Sigmoid colon (tissue), 7 donors: ENCODE measurements around the gene LST1. TPM values are rescaled to one million over a fixed set of nuclear protein-coding genes. Genes with fewer than 3 reads are reported as not detected.
A peak's percentile ranks its signal among the peaks of the same experiment; 100 is the strongest.

Experiments
- DNase-seq: peaks from one replicate; pipeline ENCODE4 v3.0.0-alpha.2; 2019
- H3K27ac ChIP-seq, 4 donors: fragments of 200-600 bp; sonication (generic); one replicate each; pipeline ENCODE4 v1.5.1; 2016 to 2019; ENCODE audit warnings: mild to moderate bottlenecking in 1 of 4
- H3K27me3 ChIP-seq, 3 donors: fragments of 200-600 bp; sonication (generic); one replicate each; pipeline ENCODE4 v1.5.1; 2019; ENCODE audit warnings: mild to moderate bottlenecking in 1 of 3
- H3K36me3 ChIP-seq, 4 donors: fragments of 200-600 bp; sonication (generic); one replicate each; pipeline ENCODE4 v1.5.1; 2016 to 2019
- H3K4me1 ChIP-seq, 4 donors: fragments of 200-600 bp; sonication (generic); one replicate each; pipeline ENCODE4 v1.5.1; 2017 to 2019
- H3K4me3 ChIP-seq, 4 donors: fragments of 200-600 bp; sonication (generic); one replicate each; pipeline ENCODE4 v1.5.1; 2017 to 2019; ENCODE audit warnings: mild to moderate bottlenecking in 2 of 4, moderate library complexity in 1 of 4
- H3K9me3 ChIP-seq, 4 donors: fragments of 200-600 bp in 3 of 4; sonication (generic) in 3 of 4; one replicate each; pipeline versions ENCODE4 v1.5.1 to v1.6.1; 2013 to 2019
- CTCF ChIP-seq, 4 experiments: fragments of 450-650 bp in 3 of 4; fragments of 200-600 bp in 1 of 4; IDR thresholded peaks; one replicate each; pipeline ENCODE4 v1.5.1; 2016 to 2019; ENCODE audit warnings: antibody characterized with exemption in 4 of 4, mild to moderate bottlenecking in 3 of 4, moderate library complexity in 2 of 4
- EP300 ChIP-seq, 4 donors: sonication (generic); formaldehyde crosslinking; IDR thresholded peaks; one replicate each; pipeline ENCODE4 v1.6.1; 2017; ENCODE audit warnings: antibody characterized with exemption in 4 of 4
- POLR2A ChIP-seq, 2 donors: fragments of 450-650 bp; IDR thresholded peaks; one replicate each; pipeline ENCODE4 v1.6.1; 2016; ENCODE audit warnings: antibody characterized with exemption in 2 of 2, mild to moderate bottlenecking in 2 of 2, moderate library complexity in 2 of 2
- POLR2AphosphoS5 ChIP-seq, 4 donors: sonication (generic); formaldehyde crosslinking; IDR thresholded peaks; one replicate each; pipeline ENCODE4 v1.6.1; 2017; ENCODE audit warnings: antibody characterized with exemption in 4 of 4
- WGBS, 2 donors: extraction: QIAGEN DNeasy Blood & Tissue Kit; methylation state at CpG; one replicate each; pipeline ENCODE4 v1.1.7; 2013; 5-methylcytosine and 5-hydroxymethylcytosine counted together
- intact Hi-C: fragments of 100-400 bp; cut with DNase I; formaldehyde crosslinking; loops from one replicate; pipeline ENCODE4 v1.15.1; 2023
- polyA plus RNA-seq, 3 donors: library from polyadenylated mRNA; stranded (reverse); fragments of 200-250 nt; gene quantifications; one replicate each; pipeline ENCODE4 v1.2.3, GENCODE V29; 2013
- total RNA-seq, 4 donors: library from RNA; depleted of rRNA; stranded (reverse); fragments of >200 nt; gene quantifications; one replicate each; pipeline ENCODE4 v1.1.0, GENCODE V29; 2016
- donor health status: healthy with polysubstance abuse.
- donor health status: Bipolar disorder and iron deficiency.
- donor health status: healthy.

The LST1 gene
- total and polyA plus RNA-seq, 7 donors = 1.7 to 34.2 (median 17.0) TPM

- WGBS, 2 donors = 50 to 65% methylated on average over 4 of the region's 4 CpGs
- Histone ChIP-seq H3K4me3 (no peak overlapping the region), H3K27me3 (no peaks in the 10 kb centered on the region), H3K27ac (peak overlapping the region; percentile 40 to 55 (median 48)), H3K4me1 (peaks cover 0 to 20% (median 5%) of the 10 kb centered on the region in 4 donors), H3K9me3 (no peaks in the 10 kb centered on the region), H3K36me3 (peaks cover 11 to 45% (median 20%) of the 10 kb centered on the region in 4 donors)
- no peak for DNase-seq
- TF ChIP-seq POLR2AphosphoS5 (IDR thresholded peaks at IDR 0.05) = no peak
- no peak for TF ChIP-seq POLR2A (IDR thresholded peaks at IDR 0.05)
- no peak for TF ChIP-seq CTCF (IDR thresholded peaks at IDR 0.05)
- intact Hi-C loops = no loop called here
Measured at GRCh38 chr6:31559606-31559957, 26.5 kb upstream of the LST1 start.

- DNase-seq = peak; percentile 73
- Histone ChIP-seq H3K4me1 (peaks cover 0 to 20% (median 5%) of the 10 kb centered on the region in 4 donors), H3K4me3 (no peak overlapping the region), H3K9me3 (no peaks in the 10 kb centered on the region), H3K27me3 (no peaks in the 10 kb centered on the region), H3K27ac (peak overlapping the region; percentile 40 to 55 (median 48)), H3K36me3 (peaks cover 11 to 40% (median 20%) of the 10 kb centered on the region in 4 donors)
- 43 to 83% methylated on average over 7 of the region's 7 CpGs for WGBS, 2 donors
- intact Hi-C loops = no loop called here
- peak in 2 of 4 donors; percentile 24 to 48 for TF ChIP-seq POLR2AphosphoS5 (IDR thresholded peaks at IDR 0.05)
- TF ChIP-seq EP300 (IDR thresholded peaks at IDR 0.05) = no peak
Measured at GRCh38 chr6:31559958-31560696, 25.9 kb upstream of the LST1 start.

- H3K4me1 ChIP-seq = peaks cover 0 to 20% (median 5%) of the 10 kb centered on the region in 4 donors
- H3K36me3 ChIP-seq = peaks cover 11 to 40% (median 20%) of the 10 kb centered on the region in 4 donors
- H3K4me3 ChIP-seq = no peak overlapping the region
- TF ChIP-seq POLR2A (IDR thresholded peaks at IDR 0.05) (no peak), POLR2AphosphoS5 (IDR thresholded peaks at IDR 0.05) (no peak), EP300 (IDR thresholded peaks at IDR 0.05) (no peak), CTCF (IDR thresholded peaks at IDR 0.05) (no peak)
- H3K9me3 ChIP-seq = no peaks in the 10 kb centered on the region
- DNase-seq = no peak
- H3K27ac ChIP-seq = peak overlapping the region; percentile 40 to 55 (median 48)
- H3K27me3 ChIP-seq = no peaks in the 10 kb centered on the region
- intact Hi-C loops = loop anchor here (1.0 kb wide), 1 partner anchor 41 kb away; no protein-coding TSS in a partner anchor
Measured at GRCh38 chr6:31560697-31561058, 25.4 kb upstream of the LST1 start.

GRCh38 chr6:31567531-31568370 lies 18.3 kb upstream of the LST1 start:
- Histone ChIP-seq H3K27me3 (peaks cover 0 to 28% (median 0%) of the 10 kb centered on the region in 3 donors), H3K9me3 (no peaks in the 10 kb centered on the region), H3K4me3 (no peak overlapping the region), H3K27ac (no peak overlapping the region), H3K4me1 (no peaks in the 10 kb centered on the region), H3K36me3 (no peaks in the 10 kb centered on the region)
- intact Hi-C loops = no loop called here
- no peak for DNase-seq
- TF ChIP-seq POLR2A (IDR thresholded peaks at IDR 0.05) (no peak), EP300 (IDR thresholded peaks at IDR 0.05) (no peak), CTCF (IDR thresholded peaks at IDR 0.05) (no peak), POLR2AphosphoS5 (IDR thresholded peaks at IDR 0.05) (no peak)
- WGBS, 2 donors = 50 to 52% methylated on average over 9 of the region's 9 CpGs

GRCh38 chr6:31568537-31568961 lies 17.5 kb upstream of the LST1 start:
- Histone ChIP-seq H3K27ac (no peak overlapping the region), H3K4me1 (no peaks in the 10 kb centered on the region), H3K4me3 (no peak overlapping the region), H3K9me3 (no peaks in the 10 kb centered on the region), H3K36me3 (no peaks in the 10 kb centered on the region), H3K27me3 (peaks cover 0 to 28% (median 0%) of the 10 kb centered on the region in 3 donors)
- TF ChIP-seq CTCF (IDR thresholded peaks at IDR 0.05) = no peak
- no peak for TF ChIP-seq POLR2A (IDR thresholded peaks at IDR 0.05)
- TF ChIP-seq EP300 (IDR thresholded peaks at IDR 0.05) = no peak
- no peak for TF ChIP-seq POLR2AphosphoS5 (IDR thresholded peaks at IDR 0.05)
- intact Hi-C loops = no loop called here
- 48 to 64% methylated on average over 3 of the region's 3 CpGs for WGBS, 2 donors
- DNase-seq = no peak
